Transverse colon (tissue), 4 donors: ENCODE measurements around the gene TEKT5. TPM values are rescaled to one million over a fixed set of nuclear protein-coding genes. Genes with fewer than 3 reads are reported as not detected.
"Not testable (repeated sequence)": the region's sequence is repeated elsewhere in the genome, so short reads cannot be mapped to it uniquely, and the experiment has no call there.

ENCODE experiments used
- DNase-seq: peaks from one replicate; pipeline ENCODE4 v3.0.0-alpha.2; 2019
- H3K27ac ChIP-seq, 4 donors: fragments of 200-600 bp; sonication (generic); 2 replicates each; pipeline ENCODE4 v1.5.1; 2016 to 2018; ENCODE audit warnings: inconsistent platforms in 4 of 4
- H3K27me3 ChIP-seq: fragments of 200-600 bp; sonication (generic); 2 replicates; pipeline ENCODE4 v1.5.1; 2017; ENCODE audit warnings: inconsistent platforms
- H3K36me3 ChIP-seq, 4 donors: fragments of 200-600 bp; sonication (generic); 2 replicates each; pipeline ENCODE4 v1.5.1; 2017 to 2019; ENCODE audit warnings: inconsistent platforms in 4 of 4
- H3K4me1 ChIP-seq, 4 donors: fragments of 200-600 bp; sonication (generic); 2 replicates each; pipeline ENCODE4 v1.5.1; 2017 to 2020; ENCODE audit warnings: inconsistent platforms in 4 of 4
- H3K4me3 ChIP-seq, 4 donors: fragments of 200-600 bp; sonication (generic); 1 replicate in 1 of 4; 2 replicates in 3 of 4; pipeline versions ENCODE4 v1.5.1 to v1.6.1; 2017 to 2019; ENCODE audit warnings: inconsistent platforms in 4 of 4
- H3K9me3 ChIP-seq, 2 donors: fragments of 200-600 bp; sonication (generic); 2 replicates each; pipeline ENCODE4 v1.5.1; 2017 to 2019; ENCODE audit warnings: inconsistent platforms in 2 of 2
- CTCF ChIP-seq, 5 experiments: fragments of 200-600 bp in 3 of 5; fragments of 450-650 bp in 2 of 5; sonication (generic) in 3 of 5; IDR thresholded peaks; 1 replicate in 2 of 5; 2 replicates in 3 of 5; pipeline ENCODE4 v1.5.1; 2016 to 2017; ENCODE audit warnings: antibody characterized with exemption in 5 of 5, inconsistent platforms in 3 of 5, mild to moderate bottlenecking in 2 of 5, moderate library complexity in 1 of 5
- EP300 ChIP-seq: sonication (generic); formaldehyde crosslinking; IDR thresholded peaks from one replicate; pipeline ENCODE4 v1.6.1; 2017; ENCODE audit warnings: antibody characterized with exemption, low read depth
- POLR2A ChIP-seq: fragments of 450-650 bp; IDR thresholded peaks from one replicate; pipeline ENCODE4 v1.6.1; 2016; ENCODE audit warnings: antibody characterized with exemption, mild to moderate bottlenecking, moderate library complexity
- POLR2AphosphoS5 ChIP-seq, 3 donors: sonication (generic); formaldehyde crosslinking; IDR thresholded peaks; one replicate each; pipeline ENCODE4 v1.6.1; 2016; ENCODE audit warnings: antibody characterized with exemption in 3 of 3
- WGBS, 2 donors: methylation state at CpG; one replicate each; pipeline ENCODE4 v1.1.5; 2018; ENCODE audit warnings: low coverage in 1 of 2; 5-methylcytosine and 5-hydroxymethylcytosine counted together
- in situ Hi-C, 4 donors: fragments of 200-750 bp; cut with MboI; loops; one replicate each; pipeline versions ENCODE4 v1.15.0 to v1.15.1; 2017; ENCODE audit warnings: low sequenced_read_pairs in 3 of 4, low pct_ligation_motif_present in 1 of 4, low pct_unique_long_range_greater_than_20kb in 1 of 4
- intact Hi-C: fragments of 100-400 bp; cut with DNase I; formaldehyde crosslinking; loops from one replicate; pipeline ENCODE4 v1.15.1; 2023; ENCODE audit warnings: low total_unique reads
- total RNA-seq, 4 donors: library from RNA; depleted of rRNA; stranded (reverse); fragments of >200 nt; gene quantifications; one replicate each; pipeline ENCODE4 v1.1.0, GENCODE V29; 2016

The TEKT5 gene
- total RNA-seq, 4 donors from 2014 or later = 2.5 TPM; not detected in 3

DNA sequence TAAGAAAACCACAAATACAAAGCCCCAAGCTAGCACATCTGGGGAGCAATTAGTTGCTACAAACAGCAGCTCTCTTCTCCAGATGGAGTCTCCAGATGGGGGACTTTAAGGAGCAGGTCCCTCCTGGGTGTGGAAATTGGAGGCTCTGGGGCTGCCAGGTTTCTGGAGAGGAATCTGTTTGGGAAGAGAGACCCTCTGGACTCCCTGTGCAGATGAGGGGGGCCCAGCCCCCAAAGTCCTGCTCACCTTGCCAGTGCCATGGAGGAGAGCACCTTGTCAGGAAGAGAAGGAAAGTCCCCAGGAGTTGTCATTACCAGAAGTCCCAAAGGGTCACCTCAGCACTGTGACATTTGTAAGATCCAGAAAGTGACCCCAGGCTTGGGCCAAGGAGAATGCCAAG lies 14.8 kb downstream of the TEKT5 start:
- Histone ChIP-seq H3K27me3 (no peaks in the 10 kb centered on the region), H3K4me3 (no peak overlapping the region), H3K4me1 (no peaks in the 10 kb centered on the region), H3K27ac (no peak overlapping the region), H3K9me3 (no peaks in the 10 kb centered on the region), H3K36me3 (no peaks in the 10 kb centered on the region)
- intact Hi-C loops = no loop called here
- TF ChIP-seq EP300 (no peak), POLR2AphosphoS5 (IDR thresholded peaks at IDR 0.05) (no peak), POLR2A (no peak), CTCF (IDR thresholded peaks at IDR 0.05) (no peak)
- in situ Hi-C loops = no loop called here
- DNase-seq = no peak

- in situ Hi-C loops, intact Hi-C loops: not testable (repeated sequence)
- WGBS, 2 donors = 80 to 86% methylated on average over 1 to 7 of the region's 7 CpGs
Observed at GRCh38 chr16:10679441-10679840, 15.3 kb downstream of the TEKT5 start.

GRCh38 chr16:10678655-10679054 lies 16.1 kb downstream of the TEKT5 start:
- in situ Hi-C loops (no loop called here), intact Hi-C loops (no loop called here)
- no peaks in the 10 kb centered on the region for H3K27me3 ChIP-seq
- H3K36me3 ChIP-seq = no peaks in the 10 kb centered on the region
- H3K4me1 ChIP-seq = no peaks in the 10 kb centered on the region
- 75% methylated on average over 2 of the region's 2 CpGs; no CpG with 5 or more reads in 1 of the 2 donors for WGBS, 2 donors
- no peaks in the 10 kb centered on the region for H3K9me3 ChIP-seq
- TF ChIP-seq POLR2AphosphoS5 (IDR thresholded peaks at IDR 0.05) = no peak
- no peak for TF ChIP-seq CTCF (IDR thresholded peaks at IDR 0.05)
- no peak for TF ChIP-seq POLR2A
- no peak for TF ChIP-seq EP300
- H3K4me3 ChIP-seq = no peak overlapping the region
- no peak for DNase-seq
- H3K27ac ChIP-seq = no peak overlapping the region

More at GRCh38 chr16:10679441-10679840, 15.3 kb downstream of the TEKT5 start:
- H3K36me3 ChIP-seq, H3K9me3 ChIP-seq, H3K4me3 ChIP-seq, H3K27ac ChIP-seq, H3K4me1 ChIP-seq, DNase-seq, H3K27me3 ChIP-seq: not testable (repeated sequence)

- no peak for DNase-seq
- H3K36me3 ChIP-seq = no peaks in the 10 kb centered on the region
- no peak for TF ChIP-seq CTCF (IDR thresholded peaks at IDR 0.05)
- no peak for TF ChIP-seq POLR2A
- no peak for TF ChIP-seq POLR2AphosphoS5 (IDR thresholded peaks at IDR 0.05)
- no peak for TF ChIP-seq EP300
- H3K9me3 ChIP-seq = no peaks in the 10 kb centered on the region
- H3K27ac ChIP-seq = no peak overlapping the region
- intact Hi-C loops = no loop called here
- in situ Hi-C loops = no loop called here
- H3K4me1 ChIP-seq = no peaks in the 10 kb centered on the region
- H3K4me3 ChIP-seq = no peak overlapping the region
- whole genome bisulfite sequencing, 2 donors = 91% methylated on average over 6 of the region's 6 CpGs; no CpG with 5 or more reads in 1 of the 2 donors
- no peaks in the 10 kb centered on the region for H3K27me3 ChIP-seq
Observed at GRCh38 chr16:10676284-10676683, 18.4 kb downstream of the TEKT5 start.

GRCh38 chr16:10675861-10676260 lies 18.9 kb downstream of the TEKT5 start:
- in situ Hi-C loops = no loop called here
- 96% methylated on average over 13 of the region's 13 CpGs; no CpG with 5 or more reads in 1 of the 2 donors for WGBS, 2 donors
- Histone ChIP-seq H3K27me3 (no peaks in the 10 kb centered on the region), H3K27ac (no peak overlapping the region), H3K36me3 (no peaks in the 10 kb centered on the region), H3K4me1 (no peaks in the 10 kb centered on the region), H3K9me3 (no peaks in the 10 kb centered on the region), H3K4me3 (no peak overlapping the region)
- intact Hi-C loops = no loop called here
- no peak for DNase-seq
- TF ChIP-seq CTCF (IDR thresholded peaks at IDR 0.05) (no peak), POLR2AphosphoS5 (IDR thresholded peaks at IDR 0.05) (no peak), EP300 (no peak), POLR2A (no peak)
